Neuron (in vitro differentiated cells): ENCODE data around the gene ACAA1.
A peak's percentile ranks its signal among the peaks of the same experiment; 100 is the strongest.

Source experiments
- H2AFZ ChIP-seq: one replicate; pipeline ENCODE4 v1.6.1; 2013; ENCODE audit warnings: low read depth, mild to moderate bottlenecking, inconsistent platforms, low read length, moderate library complexity
- H3K27me3 ChIP-seq: one replicate; pipeline ENCODE4 v1.6.1; 2013; ENCODE audit warnings: low read length; ENCODE audit not compliant: insufficient read depth
- H3K36me3 ChIP-seq: one replicate; pipeline ENCODE4 v1.6.1; 2013; ENCODE audit warnings: low read length; ENCODE audit not compliant: insufficient read depth
- H3K4me1 ChIP-seq: one replicate; pipeline ENCODE4 v1.6.1; 2013; ENCODE audit warnings: low read length; ENCODE audit not compliant: insufficient read depth
- H3K4me3 ChIP-seq: 2 replicates; pipeline ENCODE4 v1.5.1; 2013; ENCODE audit warnings: mild to moderate bottlenecking, low read length, moderate library complexity
- H3K9me3 ChIP-seq: one replicate; pipeline ENCODE4 v1.6.1; 2013; ENCODE audit warnings: low read length

ACAA1 gene

DNA sequence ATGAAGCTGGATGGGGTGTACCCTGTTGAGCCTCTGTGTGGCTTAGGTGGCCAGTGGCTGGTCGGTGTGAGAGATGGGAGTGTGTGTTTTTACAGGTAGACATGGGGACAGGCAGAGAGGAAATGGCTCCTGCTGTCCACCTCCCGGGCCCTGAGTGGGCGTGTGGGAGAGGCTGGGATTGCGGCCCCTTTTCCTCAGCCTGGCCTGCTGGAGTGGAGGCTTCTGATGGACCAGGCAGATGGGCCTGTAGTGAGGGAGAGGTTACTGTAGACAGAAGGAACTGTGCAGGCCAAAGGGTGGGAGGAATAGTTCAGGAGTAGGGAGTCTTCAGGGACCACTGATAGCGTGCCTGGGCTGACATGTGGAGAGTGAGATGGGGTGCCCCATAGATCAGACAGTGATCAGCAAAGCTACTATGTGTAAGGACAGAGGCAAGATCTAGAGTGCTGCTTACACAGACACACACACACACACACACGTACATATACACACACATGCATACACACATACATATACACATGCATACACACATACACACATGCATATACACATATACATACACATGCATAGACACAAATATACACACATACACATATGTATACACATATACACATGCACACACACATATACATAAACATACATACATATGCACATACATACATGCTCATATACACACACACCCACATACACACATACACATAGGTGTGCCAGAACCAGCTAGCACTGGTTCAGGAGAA is 26.4 kb downstream of the ACAA1 start:
- no peaks in the 10 kb centered on the region for H3K27me3 ChIP-seq
- H3K4me3 ChIP-seq = no peak overlapping the region
- H3K4me1 ChIP-seq = no peaks in the 10 kb centered on the region
- H3K9me3 ChIP-seq = no peaks in the 10 kb centered on the region
- no peak overlapping the region for H2AFZ ChIP-seq
- H3K36me3 ChIP-seq = no peaks in the 10 kb centered on the region

- no peak overlapping the region for H2AFZ ChIP-seq
- no peak overlapping the region for H3K4me3 ChIP-seq
- H3K9me3 ChIP-seq = no peaks in the 10 kb centered on the region
- H3K36me3 ChIP-seq = no peaks in the 10 kb centered on the region
- no peaks in the 10 kb centered on the region for H3K27me3 ChIP-seq
- H3K4me1 ChIP-seq = no peaks in the 10 kb centered on the region
Observed at GRCh38 chr3:38109580-38110313, 27.2 kb downstream of the ACAA1 start.

DNA sequence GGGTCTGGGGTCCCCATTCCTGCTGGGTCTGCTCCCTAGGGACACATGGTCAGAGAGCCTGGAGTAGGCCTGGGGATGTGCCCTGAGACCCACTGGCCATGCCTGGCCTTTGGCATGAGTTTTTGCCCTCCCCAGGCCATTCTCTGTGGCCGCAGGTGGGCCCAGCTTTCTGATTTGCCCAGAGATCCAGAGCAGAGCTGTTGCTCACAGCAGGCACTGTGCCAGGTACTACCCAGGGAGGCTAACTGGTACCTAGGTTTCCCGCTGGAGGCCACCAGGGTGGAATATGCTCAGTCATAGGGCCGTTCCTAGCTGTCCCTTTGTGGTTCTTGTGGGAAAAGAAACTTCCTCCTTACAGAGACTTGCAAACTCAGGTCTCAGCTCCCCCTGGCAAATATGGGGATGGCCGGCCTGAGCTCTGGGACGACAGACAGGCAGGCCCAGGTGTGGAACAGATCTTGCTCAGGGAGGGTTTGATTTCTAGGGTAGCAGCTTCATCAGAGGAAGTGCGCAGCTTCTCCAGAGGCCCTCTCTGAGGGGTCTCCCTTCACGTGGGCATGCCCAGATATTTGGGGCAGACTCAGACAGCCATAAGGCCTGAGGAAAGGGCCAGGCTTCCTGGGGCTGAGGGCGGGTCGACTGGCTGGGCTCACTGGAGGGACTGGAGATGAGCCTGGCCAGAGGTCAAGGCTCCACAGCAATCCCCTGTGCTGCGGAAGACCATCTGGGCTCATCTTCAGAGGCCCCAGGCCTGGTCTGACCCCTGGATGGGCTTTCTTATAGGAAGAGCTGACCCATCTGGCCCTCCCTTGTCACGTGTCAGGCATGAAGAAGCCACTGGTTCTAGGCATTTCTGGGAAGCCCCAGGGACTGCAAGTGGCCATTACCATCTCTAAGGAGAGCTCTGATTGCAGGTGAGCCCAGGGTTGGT is 28.0 kb downstream of the ACAA1 start:
- Histone ChIP-seq H3K27me3 (no peaks in the 10 kb centered on the region), H3K9me3 (no peaks in the 10 kb centered on the region), H3K4me1 (no peaks in the 10 kb centered on the region), H3K36me3 (no peaks in the 10 kb centered on the region), H3K4me3 (no peak overlapping the region), H2AFZ (no peak overlapping the region)

DNA sequence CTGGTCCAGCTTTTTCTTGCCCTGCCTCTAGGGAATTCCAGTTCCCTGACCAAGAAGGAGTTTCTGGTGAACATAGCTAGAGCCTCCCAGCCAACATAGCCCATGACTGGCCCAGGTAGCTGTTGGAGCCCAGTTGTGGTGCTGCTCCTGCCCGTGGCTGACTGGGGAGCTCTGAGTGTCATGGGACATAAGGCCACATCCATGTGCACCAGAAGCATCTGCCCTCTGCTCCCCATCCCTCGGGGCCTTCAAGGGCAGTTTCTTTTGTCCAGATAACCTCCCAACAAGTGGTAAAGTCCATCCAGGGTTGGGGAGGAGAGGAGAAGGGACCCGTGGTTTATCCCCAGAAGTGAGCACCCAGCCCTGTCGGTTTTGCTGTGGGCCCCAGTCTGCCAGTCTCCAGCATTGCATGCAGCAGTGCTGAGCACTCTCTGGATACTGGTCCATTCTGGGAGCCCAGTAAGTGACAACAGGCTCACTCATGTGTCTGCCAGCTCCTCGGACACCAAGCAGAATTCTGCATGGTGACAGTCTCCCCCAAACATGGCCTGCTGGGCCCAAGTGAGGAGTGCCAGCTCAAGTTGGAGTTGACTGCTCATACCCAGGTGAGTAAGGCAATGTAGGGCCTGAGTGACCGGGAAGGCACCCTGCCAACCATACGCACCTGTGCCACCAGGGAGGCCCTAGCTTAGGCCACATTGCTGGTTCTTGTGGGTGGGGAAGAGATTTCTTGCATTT is 28.8 kb downstream of the ACAA1 start:
- no peaks in the 10 kb centered on the region for H3K36me3 ChIP-seq
- H3K4me1 ChIP-seq = no peaks in the 10 kb centered on the region
- no peaks in the 10 kb centered on the region for H3K9me3 ChIP-seq
- no peak overlapping the region for H2AFZ ChIP-seq
- no peaks in the 10 kb centered on the region for H3K27me3 ChIP-seq
- H3K4me3 ChIP-seq = no peak overlapping the region

GRCh38 chr3:38105525-38105924 is 31.4 kb downstream of the ACAA1 start:
- H2AFZ ChIP-seq = no peak overlapping the region
- H3K4me1 ChIP-seq = peaks cover 4% of the 10 kb centered on the region
- no peaks in the 10 kb centered on the region for H3K9me3 ChIP-seq
- no peaks in the 10 kb centered on the region for H3K27me3 ChIP-seq
- no peaks in the 10 kb centered on the region for H3K36me3 ChIP-seq
- H3K4me3 ChIP-seq = no peak overlapping the region

GRCh38 chr3:38102444-38102814 is 34.5 kb downstream of the ACAA1 start:
- H2AFZ ChIP-seq = peak overlapping the region; percentile 13
- no peaks in the 10 kb centered on the region for H3K9me3 ChIP-seq
- no peaks in the 10 kb centered on the region for H3K36me3 ChIP-seq
- H3K4me1 ChIP-seq = peaks cover 19% of the 10 kb centered on the region
- no peak overlapping the region for H3K4me3 ChIP-seq
- H3K27me3 ChIP-seq = peaks cover under 1% of the 10 kb centered on the region

- Histone ChIP-seq H3K27me3 (peaks cover 2% of the 10 kb centered on the region), H3K4me1 (peaks cover 19% of the 10 kb centered on the region), H2AFZ (peak overlapping the region; percentile 13), H3K36me3 (no peaks in the 10 kb centered on the region), H3K9me3 (no peaks in the 10 kb centered on the region), H3K4me3 (no peak overlapping the region)
Observed at GRCh38 chr3:38101811-38102443, 35.0 kb downstream of the ACAA1 start.

DNA sequence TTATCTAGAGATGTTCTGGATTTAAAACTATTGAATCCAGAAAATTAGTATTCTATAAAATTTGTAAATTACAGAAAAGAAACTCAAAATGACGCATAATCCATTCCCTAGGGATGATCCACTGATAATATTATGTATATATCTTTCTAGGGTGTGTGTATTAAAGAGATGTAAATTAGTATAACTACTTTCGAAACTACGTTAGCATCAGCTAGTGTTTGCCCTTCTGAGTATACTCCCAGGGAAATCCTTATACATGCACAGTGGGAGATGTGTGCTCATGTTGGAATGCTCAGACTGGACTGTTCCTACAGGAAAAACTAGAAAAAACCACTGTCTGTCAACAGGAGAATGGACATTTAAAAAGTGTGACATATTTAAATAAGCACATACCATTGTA is 36.4 kb downstream of the ACAA1 start:
- H3K4me3 ChIP-seq = no peak overlapping the region
- no peaks in the 10 kb centered on the region for H3K9me3 ChIP-seq
- no peaks in the 10 kb centered on the region for H3K36me3 ChIP-seq
- peaks cover 2% of the 10 kb centered on the region for H3K27me3 ChIP-seq
- no peak overlapping the region for H2AFZ ChIP-seq
- H3K4me1 ChIP-seq = peaks cover 19% of the 10 kb centered on the region

DNA sequence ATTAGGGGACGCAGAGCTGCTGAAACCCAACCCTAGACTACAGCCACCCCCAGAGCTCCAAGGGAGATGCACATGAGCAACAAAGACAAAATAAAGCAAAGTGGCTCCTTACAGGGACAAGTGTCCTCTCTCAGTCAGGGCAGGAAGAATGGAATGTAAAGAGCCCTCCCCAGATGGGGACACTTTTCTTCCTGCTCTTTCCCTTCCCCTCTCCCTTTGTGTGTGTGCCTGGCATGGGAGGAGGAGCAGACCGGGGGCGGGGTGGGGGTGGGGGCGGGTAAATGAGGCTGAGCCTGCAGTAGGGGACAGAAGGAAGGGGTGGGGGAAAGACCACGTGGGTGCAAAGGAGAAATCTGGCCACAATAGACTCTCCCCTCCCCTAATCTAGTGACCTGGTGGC is 37.4 kb downstream of the ACAA1 start:
- H3K27me3 ChIP-seq = peaks cover 2% of the 10 kb centered on the region
- peak overlapping the region; percentile 5 for H3K4me3 ChIP-seq
- H3K9me3 ChIP-seq = no peaks in the 10 kb centered on the region
- H3K36me3 ChIP-seq = no peaks in the 10 kb centered on the region
- peak overlapping the region; percentile 48 for H2AFZ ChIP-seq
- peaks cover 19% of the 10 kb centered on the region for H3K4me1 ChIP-seq

GRCh38 chr3:38098376-38098723 is 38.6 kb downstream of the ACAA1 start:
- Histone ChIP-seq H3K4me3 (no peak overlapping the region), H3K27me3 (peaks cover 2% of the 10 kb centered on the region), H3K36me3 (no peaks in the 10 kb centered on the region), H3K9me3 (no peaks in the 10 kb centered on the region), H3K4me1 (peaks cover 19% of the 10 kb centered on the region), H2AFZ (no peak overlapping the region)

GRCh38 chr3:38097446-38098375 is 39.2 kb downstream of the ACAA1 start:
- no peaks in the 10 kb centered on the region for H3K9me3 ChIP-seq
- no peak overlapping the region for H2AFZ ChIP-seq
- no peak overlapping the region for H3K4me3 ChIP-seq
- no peaks in the 10 kb centered on the region for H3K36me3 ChIP-seq
- peaks cover 19% of the 10 kb centered on the region for H3K4me1 ChIP-seq
- H3K27me3 ChIP-seq = peaks cover 3% of the 10 kb centered on the region
